ENCODE measurements around the gene ATP10A. TPM values are rescaled to one million over a fixed set of nuclear protein-coding genes. Genes with fewer than 3 reads are reported as not detected.

The ATP10A gene
- total and polyA plus RNA-seq, 2 donors from 2014 or later, result 4.0 to 6.8 TPM

- DNase-seq, result peak in 1 of 5 donors; percentile 25
- Histone ChIP-seq H3K4me1 (ENCODE audit: control insufficient read depth in 2 of 3, insufficient read depth in 2 of 3, low read depth in 1 of 3, low read length in 3 of 3) (no peaks in the 10 kb centered on the region), H3K36me3 (ENCODE audit: control insufficient read depth in 2 of 3, insufficient read depth in 3 of 3, low read length in 3 of 3) (no peaks in the 10 kb centered on the region), H3K27me3 (ENCODE audit: control insufficient read depth, insufficient read depth, low read length) (no peaks in the 10 kb centered on the region), H3K9me3 (ENCODE audit: control insufficient read depth in 2 of 3, insufficient read depth in 1 of 3, low read length in 3 of 3) (no peaks in the 10 kb centered on the region), H3K27ac (ENCODE audit: low read depth in 2 of 2, low read length in 2 of 2) (no peak overlapping the region), H3K4me3 (ENCODE audit: low read length in 3 of 3) (no peak overlapping the region), H3K9ac (ENCODE audit: low read length in 3 of 3) (no peak overlapping the region)
- TF ChIP-seq CTCF (IDR thresholded peaks at IDR 0.05; ENCODE audit: borderline replicate concordance, extremely low read depth, insufficient read depth), result no peak
- FAIRE-seq, result no peak
- intact Hi-C loops (cut with DNase I), result no loop called here
Measured at GRCh38 chr15:25700916-25701315, 162.2 kb downstream of the ATP10A start.

GRCh38 chr15:25697586-25697985, 165.5 kb downstream of the ATP10A start:
- no peak for FAIRE-seq
- no peaks in the 10 kb centered on the region for H3K9me3 ChIP-seq (ENCODE audit: control insufficient read depth in 2 of 3, insufficient read depth in 1 of 3, low read length in 3 of 3)
- no peaks in the 10 kb centered on the region for H3K4me1 ChIP-seq (ENCODE audit: control insufficient read depth in 2 of 3, insufficient read depth in 2 of 3, low read depth in 1 of 3, low read length in 3 of 3)
- no peak overlapping the region for H3K4me3 ChIP-seq (ENCODE audit: low read length in 3 of 3)
- no peak for TF ChIP-seq CTCF (IDR thresholded peaks at IDR 0.05; ENCODE audit: borderline replicate concordance, extremely low read depth, insufficient read depth)
- H3K27ac ChIP-seq (ENCODE audit: low read depth in 2 of 2, low read length in 2 of 2), result no peak overlapping the region
- no peak overlapping the region for H3K9ac ChIP-seq (ENCODE audit: low read length in 3 of 3)
- DNase-seq, result no peak
- no peaks in the 10 kb centered on the region for H3K27me3 ChIP-seq (ENCODE audit: control insufficient read depth, insufficient read depth, low read length)
- no peaks in the 10 kb centered on the region for H3K36me3 ChIP-seq (ENCODE audit: control insufficient read depth in 2 of 3, insufficient read depth in 3 of 3, low read length in 3 of 3)
- intact Hi-C loops (cut with DNase I), result no loop called here

GRCh38 chr15:25695875-25696760, 167.0 kb downstream of the ATP10A start:
- no peak for DNase-seq

More at GRCh38 chr15:25695875-25696760, 167.0 kb downstream of the ATP10A start:
- Histone ChIP-seq H3K27ac (ENCODE audit: low read depth in 2 of 2, low read length in 2 of 2) (no peak overlapping the region), H3K9me3 (ENCODE audit: control insufficient read depth in 2 of 3, insufficient read depth in 1 of 3, low read length in 3 of 3) (no peaks in the 10 kb centered on the region), H3K4me1 (ENCODE audit: control insufficient read depth in 2 of 3, insufficient read depth in 2 of 3, low read depth in 1 of 3, low read length in 3 of 3) (no peaks in the 10 kb centered on the region), H3K4me3 (ENCODE audit: low read length in 3 of 3) (no peak overlapping the region), H3K27me3 (ENCODE audit: control insufficient read depth, insufficient read depth, low read length) (no peaks in the 10 kb centered on the region), H3K9ac (ENCODE audit: low read length in 3 of 3) (no peak overlapping the region), H3K36me3 (ENCODE audit: control insufficient read depth in 2 of 3, insufficient read depth in 3 of 3, low read length in 3 of 3) (no peaks in the 10 kb centered on the region)
- no peak for TF ChIP-seq CTCF (IDR thresholded peaks at IDR 0.05; ENCODE audit: borderline replicate concordance, extremely low read depth, insufficient read depth)
- intact Hi-C loops (cut with DNase I), result no loop called here
- FAIRE-seq, result no peak
